ENCODE results near the gene CDH15.

Gene CDH15

GRCh38 chr16:89172171-89172527 is 601 bp downstream of the CDH15 start:
- no peak overlapping the region for H3K27ac ChIP-seq (ENCODE audit: poor library complexity, severe bottlenecking)
- no peak for DNase-seq (ENCODE audit: low spot score)
- peaks cover 10% of the 10 kb centered on the region for H3K27me3 ChIP-seq (ENCODE audit: insufficient read depth, poor library complexity, severe bottlenecking)
- TF ChIP-seq CTCF (IDR thresholded peaks at IDR 0.05; ENCODE audit: poor library complexity, severe bottlenecking), result no peak
- H3K9me3 ChIP-seq (ENCODE audit: severe bottlenecking), result no peaks in the 10 kb centered on the region
- ATAC-seq (ENCODE audit: low read depth), result no peak
- no peak overlapping the region for H3K4me3 ChIP-seq (ENCODE audit: severe bottlenecking)
- H3K36me3 ChIP-seq (ENCODE audit: low read depth), result no peaks in the 10 kb centered on the region
- H3K4me1 ChIP-seq (ENCODE audit: insufficient read depth, poor library complexity, severe bottlenecking), result no peaks in the 10 kb centered on the region

GRCh38 chr16:89172528-89173173 is 1.1 kb downstream of the CDH15 start:
- no peaks in the 10 kb centered on the region for H3K4me1 ChIP-seq (ENCODE audit: insufficient read depth, poor library complexity, severe bottlenecking)
- H3K36me3 ChIP-seq (ENCODE audit: low read depth), result no peaks in the 10 kb centered on the region
- H3K4me3 ChIP-seq (ENCODE audit: severe bottlenecking), result no peak overlapping the region
- H3K27me3 ChIP-seq (ENCODE audit: insufficient read depth, poor library complexity, severe bottlenecking), result peaks cover 10% of the 10 kb centered on the region
- H3K27ac ChIP-seq (ENCODE audit: poor library complexity, severe bottlenecking), result no peak overlapping the region
- DNase-seq (ENCODE audit: low spot score) (no peak), ATAC-seq (ENCODE audit: low read depth) (no peak)
- no peak for TF ChIP-seq CTCF (IDR thresholded peaks at IDR 0.05; ENCODE audit: poor library complexity, severe bottlenecking)
- H3K9me3 ChIP-seq (ENCODE audit: severe bottlenecking), result no peaks in the 10 kb centered on the region

GRCh38 chr16:89173174-89173921 is 1.8 kb downstream of the CDH15 start:
- ATAC-seq (ENCODE audit: low read depth), result no peak
- Histone ChIP-seq H3K4me1 (ENCODE audit: insufficient read depth, poor library complexity, severe bottlenecking) (no peaks in the 10 kb centered on the region), H3K36me3 (ENCODE audit: low read depth) (no peaks in the 10 kb centered on the region), H3K9me3 (ENCODE audit: severe bottlenecking) (no peaks in the 10 kb centered on the region), H3K4me3 (ENCODE audit: severe bottlenecking) (no peak overlapping the region), H3K27me3 (ENCODE audit: insufficient read depth, poor library complexity, severe bottlenecking) (peaks cover 10% of the 10 kb centered on the region), H3K27ac (ENCODE audit: poor library complexity, severe bottlenecking) (no peak overlapping the region)
- TF ChIP-seq CTCF (IDR thresholded peaks at IDR 0.05; ENCODE audit: poor library complexity, severe bottlenecking), result no peak
- no peak for DNase-seq (ENCODE audit: low spot score)

- no peak for TF ChIP-seq CTCF (IDR thresholded peaks at IDR 0.05; ENCODE audit: poor library complexity, severe bottlenecking)
- Histone ChIP-seq H3K9me3 (ENCODE audit: severe bottlenecking) (no peaks in the 10 kb centered on the region), H3K4me1 (ENCODE audit: insufficient read depth, poor library complexity, severe bottlenecking) (no peaks in the 10 kb centered on the region), H3K27me3 (ENCODE audit: insufficient read depth, poor library complexity, severe bottlenecking) (peaks cover 10% of the 10 kb centered on the region), H3K4me3 (ENCODE audit: severe bottlenecking) (no peak overlapping the region), H3K36me3 (ENCODE audit: low read depth) (no peaks in the 10 kb centered on the region), H3K27ac (ENCODE audit: poor library complexity, severe bottlenecking) (no peak overlapping the region)
- no peak for DNase-seq (ENCODE audit: low spot score)
- ATAC-seq (ENCODE audit: low read depth), result no peak
These were observed 2.7 kb downstream of the CDH15 start for GRCh38 chr16:89174055-89174827.

Measured in RWPE2 (cell line).